Superior temporal gyrus (tissue), 1 donor: Measurements from ENCODE around the gene GOLGA8B.
A peak's percentile ranks its signal among the peaks of the same experiment; 100 is the strongest.
"Not testable (repeated sequence)": the region's sequence is repeated elsewhere in the genome, so short reads cannot be mapped to it uniquely, and the experiment has no call there.

Experiments used
- DNase-seq: peaks from one replicate; pipeline ENCODE4 v3.0.0-alpha.2; 2016; ENCODE audit errors: extremely low spot score

GOLGA8B gene, protein sequence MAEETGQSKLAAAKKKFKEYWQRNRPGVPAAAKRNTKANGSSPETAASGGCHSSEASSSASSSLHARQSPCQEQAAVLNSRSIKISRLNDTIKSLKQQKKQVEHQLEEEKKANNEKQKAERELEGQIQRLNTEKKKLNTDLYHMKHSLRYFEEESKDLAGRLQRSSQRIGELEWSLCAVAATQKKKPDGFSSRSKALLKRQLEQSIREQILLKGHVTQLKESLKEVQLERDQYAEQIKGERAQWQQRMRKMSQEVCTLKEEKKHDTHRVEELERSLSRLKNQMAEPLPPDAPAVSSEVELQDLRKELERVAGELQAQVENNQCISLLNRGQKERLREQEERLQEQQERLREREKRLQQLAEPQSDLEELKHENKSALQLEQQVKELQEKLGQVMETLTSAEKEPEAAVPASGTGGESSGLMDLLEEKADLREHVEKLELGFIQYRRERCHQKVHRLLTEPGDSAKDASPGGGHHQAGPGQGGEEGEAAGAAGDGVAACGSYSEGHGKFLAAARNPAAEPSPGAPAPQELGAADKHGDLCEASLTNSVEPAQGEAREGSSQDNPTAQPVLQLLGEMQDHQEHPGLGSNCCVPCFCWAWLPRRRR

DNA sequence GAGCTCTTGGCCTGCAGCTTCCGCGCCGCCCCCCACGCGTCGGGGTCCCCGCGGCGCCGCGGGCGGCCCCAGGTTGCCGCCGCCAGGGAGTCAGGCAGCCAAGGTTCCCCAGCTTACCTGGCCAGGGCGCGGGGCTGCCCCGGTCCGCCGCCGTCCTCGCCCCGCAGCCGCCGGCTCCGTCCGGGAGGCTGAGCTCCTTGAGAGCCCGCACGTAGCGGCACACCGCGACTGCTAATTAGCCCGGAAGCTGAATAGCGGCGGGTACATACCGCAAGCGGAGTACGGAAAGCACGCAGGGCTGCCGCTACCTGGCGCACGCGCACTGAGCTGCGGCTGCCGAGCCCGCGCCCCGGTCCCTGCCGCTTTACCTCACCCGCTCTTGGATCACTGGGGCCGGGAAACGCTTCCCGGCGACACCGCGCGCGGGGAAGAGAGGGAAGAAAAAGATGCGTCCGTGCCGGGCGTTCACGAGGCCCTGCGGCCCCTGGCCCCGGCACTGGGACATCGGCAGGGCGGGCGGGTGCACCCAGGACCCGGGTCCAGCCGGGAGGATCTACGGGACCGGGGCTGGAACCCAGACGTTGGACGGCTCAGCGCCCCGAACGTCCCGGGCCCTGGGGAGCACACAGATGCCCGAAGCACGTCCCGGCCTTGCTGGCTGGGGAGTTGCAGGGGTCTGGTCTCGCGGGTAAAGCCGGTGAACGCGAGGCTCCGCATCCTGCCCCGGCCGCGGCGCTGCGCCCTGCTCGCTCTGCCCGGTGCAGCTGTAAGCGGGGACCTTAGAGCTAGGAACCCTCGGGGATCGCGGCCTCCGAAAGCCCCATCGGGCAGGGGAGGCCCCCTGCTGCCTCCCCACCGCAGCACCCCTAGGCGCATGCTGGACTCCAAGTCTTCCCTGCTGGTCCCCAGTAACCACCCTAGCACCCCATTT lies at the start of gene GOLGA8B:
GOLGA8B (minus strand) TSS at position 253 of the 931 bp plus-strand sequence. CDS start 47,739 bp downstream, outside the sequence.
- peak; percentile 68 for DNase-seq

DNA sequence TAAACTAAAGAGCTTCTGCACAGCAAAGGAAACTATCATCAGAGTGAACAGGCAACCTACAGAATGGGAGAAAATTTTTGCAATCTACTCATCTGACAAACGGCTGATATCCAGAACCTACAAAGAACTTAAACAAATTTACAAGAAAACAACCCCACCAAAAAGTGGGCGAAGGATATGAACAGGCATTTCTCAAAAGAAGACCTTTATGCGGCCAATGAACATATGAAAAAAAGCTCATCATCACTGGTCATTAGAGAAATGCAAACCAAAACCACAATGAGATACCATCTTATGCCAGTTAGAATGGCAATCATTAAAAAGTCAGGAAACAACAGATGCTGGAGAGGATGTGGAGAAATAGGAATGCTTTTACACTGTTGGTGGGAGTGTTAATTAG lies 49.7 kb upstream of the GOLGA8B start:
- not testable (repeated sequence) for DNase-seq

DNA sequence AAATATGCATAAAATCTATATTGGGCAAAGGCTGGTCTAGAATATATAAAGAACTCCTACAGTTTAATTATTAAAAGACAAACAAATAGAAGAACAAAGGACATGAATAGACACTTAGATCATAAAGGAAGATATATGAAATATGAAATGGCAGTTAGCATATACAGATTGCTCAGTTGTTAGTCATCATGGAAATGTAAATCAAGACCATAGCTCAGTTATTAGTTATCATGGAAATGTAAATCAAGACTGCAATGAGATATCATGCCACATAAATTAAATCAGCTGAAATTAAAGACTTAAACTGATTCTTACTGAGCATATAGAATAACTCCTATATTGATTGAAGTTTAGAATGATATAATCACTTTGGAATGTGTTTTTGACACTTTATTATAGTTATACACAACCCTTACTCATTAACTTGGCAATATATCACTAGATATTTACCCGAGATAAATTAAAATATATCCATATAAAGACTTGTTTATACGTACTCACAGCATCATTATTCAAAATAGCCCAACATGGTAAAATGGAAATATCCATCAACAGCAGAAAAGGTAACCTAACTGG lies 45.2 kb upstream of the GOLGA8B start:
- DNase-seq, result no peak

DNA sequence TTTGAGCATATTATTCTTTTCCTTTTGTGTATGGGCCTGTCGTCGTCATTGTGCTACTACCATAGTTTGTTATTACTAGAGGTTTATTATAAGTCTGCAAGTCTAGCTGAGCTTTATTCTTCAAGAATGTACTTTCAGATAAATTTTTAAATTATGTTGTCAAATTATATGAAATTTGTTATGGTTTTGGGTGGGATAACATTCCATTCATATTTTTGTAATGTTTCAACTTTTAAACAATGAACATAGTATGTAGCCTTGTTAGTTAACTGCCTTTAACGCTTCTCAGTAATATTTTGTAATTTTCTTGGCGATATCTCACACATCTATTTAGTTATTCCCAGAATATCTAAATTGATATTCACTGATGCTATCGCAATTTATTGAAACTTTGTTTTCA lies 41.6 kb upstream of the GOLGA8B start:
- no peak for DNase-seq

DNA sequence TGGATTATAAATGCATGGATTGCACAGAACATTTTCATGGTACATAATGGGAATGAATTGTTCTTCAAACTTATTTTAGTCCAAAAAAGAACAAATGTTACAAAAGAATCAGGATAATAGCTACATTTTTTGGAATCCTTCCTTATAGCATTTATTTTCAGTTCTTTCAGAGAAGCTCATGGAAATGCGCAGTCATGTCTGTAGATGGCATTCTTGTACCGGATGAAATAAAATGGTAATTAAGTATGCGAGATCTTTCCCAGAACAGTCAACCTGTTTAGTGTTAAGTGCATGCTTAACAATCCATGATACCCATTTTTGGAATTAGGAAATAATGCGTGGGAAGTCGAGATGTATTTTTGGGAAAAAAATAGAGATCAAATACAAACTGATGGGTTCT lies 38.2 kb upstream of the GOLGA8B start:
- peak; percentile 73 for DNase-seq

DNA sequence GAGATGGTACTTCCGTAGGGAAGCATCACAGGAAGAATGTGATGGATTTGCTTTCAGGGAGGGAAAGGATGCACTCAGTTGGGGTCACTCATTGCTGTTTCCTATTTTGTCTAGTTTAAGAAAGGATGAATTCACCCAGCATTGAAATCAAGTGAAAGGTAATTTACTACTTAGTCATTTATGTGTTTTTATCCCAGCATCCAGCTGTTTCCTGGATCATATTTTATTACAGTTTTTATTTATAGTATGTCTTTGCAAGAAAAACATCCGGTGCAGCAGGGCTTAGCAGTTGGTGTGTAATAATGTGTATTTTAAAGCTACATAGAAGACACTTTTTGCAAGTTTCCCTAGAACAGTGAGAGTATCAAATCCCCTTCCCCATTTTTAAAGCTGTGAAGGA lies 37.4 kb upstream of the GOLGA8B start:
- no peak for DNase-seq

DNA sequence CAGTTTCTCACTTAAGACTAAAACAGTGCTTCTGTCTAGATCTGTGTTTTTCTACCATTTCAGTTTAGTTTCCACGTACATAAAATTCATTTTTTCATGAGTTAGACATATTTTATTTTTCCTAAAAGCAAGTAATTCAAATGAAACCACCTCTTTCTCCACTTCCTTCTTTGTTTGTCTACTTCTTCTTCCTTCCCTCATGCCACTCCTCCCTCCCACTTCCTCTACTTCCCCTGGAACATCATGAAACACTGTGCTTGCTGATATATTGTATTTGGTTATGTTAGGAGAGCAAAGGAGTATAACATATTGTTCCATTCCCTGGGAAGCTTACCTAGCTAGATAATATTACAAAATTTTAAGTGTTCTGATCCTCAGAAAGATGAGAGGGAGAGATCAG lies 36.7 kb upstream of the GOLGA8B start:
- DNase-seq, result no peak

DNA sequence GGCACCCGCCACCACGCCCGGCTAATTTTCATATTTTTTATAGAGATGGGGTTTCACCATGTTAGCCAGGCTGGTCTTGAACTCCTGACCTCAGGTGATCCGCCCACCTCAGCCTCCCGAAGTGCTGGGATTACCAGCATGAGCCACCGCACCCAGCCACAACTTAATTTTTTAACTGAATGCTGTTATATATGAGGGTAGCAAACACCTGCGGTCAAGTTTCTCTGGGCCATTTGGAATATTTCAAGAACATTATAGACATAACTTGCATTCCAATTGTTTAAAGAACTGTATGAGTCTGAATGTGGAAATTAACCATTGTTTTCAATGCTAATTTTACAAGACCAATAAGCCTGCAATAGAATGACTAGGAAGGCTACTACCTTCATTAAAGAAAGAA lies 35.7 kb upstream of the GOLGA8B start:
- no peak for DNase-seq

DNA sequence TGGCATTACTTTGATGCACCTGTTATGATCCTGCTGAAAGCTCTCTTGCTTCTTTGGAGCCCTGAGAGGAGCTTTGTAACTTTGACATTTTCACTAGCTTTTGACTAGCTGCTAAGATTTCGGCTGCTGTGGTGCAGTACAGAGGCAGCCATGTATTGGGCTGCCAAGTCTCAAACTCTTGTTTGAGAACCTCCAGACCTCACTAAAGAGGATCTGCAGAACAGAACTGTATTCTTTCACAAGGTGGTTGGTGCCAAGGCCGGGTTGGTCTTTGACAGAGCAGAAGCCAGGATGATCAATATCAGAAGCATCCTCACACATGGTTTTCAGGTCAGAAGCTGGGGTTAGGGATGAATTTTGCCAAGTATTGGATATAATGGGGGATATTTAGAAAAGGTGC lies 34.6 kb upstream of the GOLGA8B start:
- no peak for DNase-seq

DNA sequence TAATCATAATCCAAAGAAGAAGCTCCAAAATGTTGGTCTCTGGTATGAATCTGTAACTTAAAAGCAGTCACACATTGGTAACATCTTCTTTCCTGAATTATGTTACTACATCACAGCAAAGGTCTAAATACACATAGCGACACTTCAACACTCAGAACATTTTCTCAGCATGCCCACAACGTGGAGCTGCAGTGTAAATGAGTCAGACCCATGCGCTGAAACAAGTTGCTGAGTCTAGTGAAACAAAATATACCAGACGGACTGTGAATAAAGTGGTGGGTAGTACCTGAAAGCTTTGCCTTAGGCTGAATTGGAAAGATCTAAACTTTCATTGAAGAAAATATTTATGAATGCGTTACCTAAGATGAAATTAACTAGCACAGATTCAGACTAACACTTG lies 33.2 kb upstream of the GOLGA8B start:
- peak; percentile 60 for DNase-seq

DNA sequence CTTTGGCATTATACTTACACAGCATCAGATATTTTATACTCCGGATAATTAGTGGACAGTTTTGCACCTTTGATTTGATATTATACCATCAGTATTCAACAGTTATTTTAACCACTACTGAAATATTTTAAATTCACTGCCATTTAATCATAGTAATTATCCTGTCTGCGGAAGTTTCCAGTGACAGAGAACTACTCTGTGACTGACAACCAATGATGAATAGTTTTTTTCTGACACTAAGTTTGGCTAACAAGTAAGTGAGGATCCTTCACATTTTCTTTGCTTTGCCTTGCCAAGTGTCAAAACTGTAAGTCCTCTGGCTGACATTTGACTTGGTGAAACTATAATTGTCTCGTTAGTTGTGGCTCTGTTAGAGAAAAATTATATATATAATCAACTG lies 30.5 kb upstream of the GOLGA8B start:
- DNase-seq, result no peak

DNA sequence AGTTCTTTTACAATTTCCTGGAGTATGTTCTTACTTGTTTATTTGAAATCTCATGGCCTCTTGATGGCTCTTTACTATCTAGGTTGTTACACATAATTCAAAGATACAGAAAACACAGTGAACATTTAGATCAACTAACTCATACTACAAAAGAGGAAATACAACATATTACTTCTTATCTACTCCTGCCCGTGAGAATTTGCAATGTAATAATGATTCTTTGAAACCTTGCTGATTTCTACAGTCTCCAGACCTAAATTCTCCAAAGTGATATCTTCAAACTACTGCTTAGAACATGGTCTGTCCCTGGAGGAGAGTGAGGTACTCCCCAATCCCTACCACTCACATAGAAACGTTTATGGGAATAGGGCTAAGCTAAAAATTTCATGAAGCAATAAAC lies 29.9 kb upstream of the GOLGA8B start:
- DNase-seq, result no peak

DNA sequence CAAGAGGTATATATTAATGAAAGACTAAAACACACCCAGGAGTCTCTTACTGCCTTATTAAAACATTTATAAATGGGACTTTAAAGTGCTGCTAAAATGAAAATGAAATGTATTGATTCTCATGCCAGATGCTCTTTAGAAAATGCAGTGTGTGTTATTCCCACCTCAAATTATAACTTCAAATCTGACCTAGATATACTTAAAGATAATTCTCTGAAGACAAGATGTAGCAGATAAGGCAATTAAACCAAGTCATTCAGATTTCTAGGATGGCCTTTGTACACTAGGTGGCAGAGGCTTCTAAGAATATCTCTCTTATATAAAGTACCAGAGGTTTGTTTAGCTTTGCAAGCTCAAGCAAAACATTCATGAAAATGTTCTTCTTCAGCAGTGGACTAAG lies 26.9 kb upstream of the GOLGA8B start:
- no peak for DNase-seq

DNA sequence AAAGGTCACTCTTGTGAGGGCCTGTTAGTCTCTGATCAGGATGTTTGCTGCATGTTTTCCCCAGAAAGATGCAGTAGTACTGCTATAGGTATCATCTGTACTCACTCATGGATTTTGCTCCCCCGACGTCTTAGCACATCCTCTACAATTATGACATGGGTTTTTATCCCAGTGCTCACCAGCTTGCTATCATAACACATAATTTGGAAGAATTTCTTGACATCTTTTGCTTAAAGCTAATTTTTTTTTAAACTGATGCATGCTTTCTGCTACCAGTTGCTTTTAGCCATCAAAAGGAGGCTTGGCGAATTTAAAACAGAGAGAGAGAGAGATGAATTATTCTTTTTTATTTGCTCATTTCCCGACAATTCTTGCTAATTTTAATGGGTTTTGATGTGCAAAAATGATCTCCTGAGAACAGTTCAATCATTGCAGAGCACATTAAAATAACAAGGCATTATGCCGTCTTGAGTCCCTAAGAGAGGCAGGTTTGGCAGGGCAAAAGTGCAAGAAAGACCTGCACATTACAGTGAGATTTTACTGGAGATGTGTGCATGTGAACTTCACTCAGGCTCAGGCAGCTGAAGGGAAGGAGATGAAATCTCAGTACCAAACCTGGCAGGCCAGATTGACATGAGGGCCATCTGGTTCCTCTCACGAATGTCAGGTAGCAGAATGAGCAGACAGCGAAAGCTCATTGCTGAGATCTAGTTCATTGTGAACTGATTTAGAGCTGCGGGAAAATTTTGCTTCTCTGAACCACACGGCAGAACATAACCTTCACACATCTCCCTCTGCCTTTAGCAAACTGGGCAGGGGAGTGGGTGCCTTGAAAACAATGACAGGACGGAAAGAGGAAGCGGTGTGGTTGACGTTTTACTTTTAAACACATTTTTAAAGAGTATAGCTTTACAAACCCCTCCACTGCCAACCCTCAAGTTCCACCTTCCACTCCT lies 25.9 kb upstream of the GOLGA8B start:
- DNase-seq, result no peak

DNA sequence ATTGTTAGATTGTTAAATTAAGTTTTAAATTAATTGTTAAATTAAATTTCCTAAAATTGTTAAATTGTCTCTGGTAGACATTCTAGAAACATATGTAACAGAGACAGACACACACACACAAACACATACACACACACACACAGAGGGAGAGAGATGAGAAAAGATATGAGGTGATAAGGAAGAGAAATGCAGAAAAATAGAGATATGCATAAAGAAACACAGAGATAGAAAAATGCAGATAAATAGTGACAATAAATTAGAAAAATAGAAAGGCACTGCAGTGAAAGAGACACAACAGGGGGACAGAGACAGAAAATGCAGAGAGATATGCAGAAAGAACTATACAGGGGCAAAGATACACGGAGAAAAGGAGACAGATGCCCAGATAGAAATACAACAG lies 25.1 kb upstream of the GOLGA8B start:
- no peak for DNase-seq

DNA sequence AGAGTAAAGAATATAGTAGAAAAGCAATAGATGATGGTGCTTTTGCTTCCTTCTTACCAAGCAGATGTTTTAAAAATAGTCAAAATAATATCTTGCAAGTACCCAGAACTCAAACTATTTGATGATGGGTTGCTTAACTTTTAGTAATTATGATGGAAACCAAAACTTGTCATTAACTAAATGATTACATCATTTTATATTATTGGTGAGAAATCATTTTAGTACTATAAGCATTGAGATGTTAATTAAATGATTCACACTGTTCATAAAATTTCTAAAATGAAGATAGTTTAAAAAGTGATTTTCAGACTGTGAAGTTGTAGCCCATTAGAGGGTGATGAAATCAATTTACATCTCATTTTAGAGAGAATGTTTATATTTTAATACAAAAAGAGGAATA lies 24.4 kb upstream of the GOLGA8B start:
- DNase-seq, result no peak

DNA sequence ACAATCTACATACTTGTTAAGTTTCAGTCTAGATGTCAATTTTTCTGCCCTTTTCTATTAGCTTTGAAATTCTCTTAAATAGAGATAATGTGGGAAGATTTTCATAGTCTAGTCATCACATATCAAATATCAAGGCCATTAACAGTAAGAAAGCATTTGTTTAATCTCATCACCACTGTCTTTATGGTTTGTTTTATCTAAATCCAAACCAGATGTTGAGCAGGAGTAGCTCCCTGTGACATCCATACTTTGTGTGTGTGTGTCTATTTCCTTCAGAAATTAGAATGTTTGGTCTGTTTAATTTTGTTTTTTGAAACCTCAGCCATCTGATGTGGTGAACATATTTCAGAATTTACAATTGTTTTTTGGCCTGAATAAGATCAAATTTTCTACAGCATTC lies 23.1 kb upstream of the GOLGA8B start:
- DNase-seq, result no peak

DNA sequence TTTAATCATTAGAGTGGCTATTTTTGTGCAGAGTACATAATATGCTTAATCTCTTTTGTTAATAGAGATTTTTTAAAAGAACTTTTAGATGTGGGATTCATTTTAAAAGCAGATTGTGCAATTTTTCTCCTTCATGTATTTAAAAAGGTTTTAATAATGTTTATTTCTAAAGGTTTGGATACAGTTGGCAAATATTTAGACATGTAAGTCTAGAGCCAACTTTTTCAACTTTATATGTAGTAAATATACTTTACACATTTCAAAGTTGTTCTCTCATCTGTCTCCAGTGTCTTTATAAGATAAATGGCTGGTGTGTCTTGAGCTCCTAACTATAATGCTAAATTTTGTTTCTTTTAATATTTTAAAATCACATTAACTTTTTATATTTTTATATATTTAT lies 22.7 kb upstream of the GOLGA8B start:
- no peak for DNase-seq

DNA sequence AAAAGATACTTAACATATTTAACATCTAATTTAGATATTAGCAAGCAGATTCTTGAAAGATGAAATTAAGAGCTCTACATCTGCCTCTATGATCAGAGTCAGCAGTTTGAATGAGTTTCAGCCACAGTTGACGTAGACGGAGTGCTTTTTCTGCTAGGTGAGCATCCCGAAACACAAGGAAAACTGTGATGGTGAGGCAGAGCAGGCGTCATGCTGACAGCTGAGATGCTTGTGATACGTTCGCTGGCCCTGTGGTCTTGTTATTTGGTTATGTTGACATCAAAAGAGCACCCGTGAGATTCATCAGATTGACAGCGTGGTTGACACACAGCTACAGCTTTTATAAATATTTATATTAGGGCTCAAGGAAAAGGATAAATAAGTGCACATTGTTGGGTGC lies 19.6 kb upstream of the GOLGA8B start:
- no peak for DNase-seq

DNA sequence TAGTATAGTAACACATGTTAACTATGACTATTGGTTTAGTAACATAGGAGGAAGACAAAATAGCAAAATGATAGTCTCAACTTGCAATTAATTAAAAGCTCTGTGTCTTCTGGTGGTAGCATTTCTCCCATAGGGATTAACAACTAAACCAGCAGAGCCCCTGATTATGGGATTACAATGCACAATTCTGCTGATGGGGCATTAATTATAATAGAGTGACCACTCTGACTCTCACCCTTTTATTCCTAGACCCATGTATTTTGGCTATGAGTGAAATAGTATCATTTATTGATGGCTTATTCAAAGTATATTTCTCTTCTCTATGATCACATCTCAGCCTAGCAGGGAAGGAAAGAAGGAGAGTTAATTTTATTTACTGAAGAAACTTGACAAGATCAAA lies 17.5 kb upstream of the GOLGA8B start:
- no peak for DNase-seq
